ENCODE results near the gene SDR9C7. TPM values are rescaled to one million over a fixed set of nuclear protein-coding genes. Genes with fewer than 3 reads are reported as not detected.
"Not testable (repeated sequence)": the region's sequence is repeated elsewhere in the genome, so short reads cannot be mapped to it uniquely, and the experiment has no call there.

SDR9C7 gene
- total and polyA plus RNA-seq, 4 donors: 0.18 to 0.48 TPM; not detected in 2

DNA sequence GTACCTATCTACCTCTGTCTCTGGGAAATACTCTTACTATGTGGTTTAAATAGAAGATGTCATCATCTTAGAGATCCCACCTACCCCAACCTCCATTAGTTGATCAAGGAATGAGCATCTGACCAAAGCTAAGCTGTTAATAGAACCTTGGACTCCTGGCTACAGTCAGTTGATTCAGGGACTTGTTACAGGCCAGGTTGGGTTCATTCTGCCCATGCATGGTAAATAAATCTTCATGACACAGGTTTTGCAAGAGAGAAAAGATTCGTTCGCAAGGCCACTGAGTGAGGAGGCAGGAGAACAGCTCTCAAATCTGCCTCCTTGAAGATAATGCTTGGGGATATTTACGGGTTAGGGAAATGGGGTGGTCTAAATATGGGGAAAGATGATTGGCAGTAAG lies 19.5 kb downstream of the SDR9C7 start:
- ATAC-seq (ENCODE audit: low FRiP score) (no peak), DNase-seq (no peak)
- no peaks in the 10 kb centered on the region for H3K36me3 ChIP-seq (ENCODE audit: control insufficient read depth in 1 of 2, insufficient read depth in 2 of 2, low read length in 1 of 2)
- intact Hi-C loops (cut with DNase I): no loop called here
- no peak overlapping the region for H3K27ac ChIP-seq (ENCODE audit: low read depth in 1 of 2, low read length in 2 of 2)
- no peak overlapping the region for H3K4me3 ChIP-seq (ENCODE audit: low read length in 2 of 2)
- no peaks in the 10 kb centered on the region for H3K4me1 ChIP-seq (ENCODE audit: control insufficient read depth in 1 of 2, insufficient read depth in 2 of 2, low read length in 2 of 2)
- H3K9me3 ChIP-seq (ENCODE audit: control insufficient read depth, low read length): peaks cover 2% of the 10 kb centered on the region
- no peaks in the 10 kb centered on the region for H3K27me3 ChIP-seq (ENCODE audit: control insufficient read depth in 1 of 2, insufficient read depth in 2 of 2, low read length in 1 of 2)
- WGBS, 2 donors: 72 to 74% methylated on average over 3 of the region's 3 CpGs

GRCh38 chr12:56914256-56914655 lies 20.0 kb downstream of the SDR9C7 start:
- H3K27ac ChIP-seq (ENCODE audit: low read depth in 1 of 2, low read length in 2 of 2): no peak overlapping the region
- no peak overlapping the region for H3K4me3 ChIP-seq (ENCODE audit: low read length in 2 of 2)
- peaks cover 4% of the 10 kb centered on the region for H3K9me3 ChIP-seq (ENCODE audit: control insufficient read depth, low read length)
- intact Hi-C loops (cut with DNase I): no loop called here
- H3K27me3 ChIP-seq (ENCODE audit: control insufficient read depth in 1 of 2, insufficient read depth in 2 of 2, low read length in 1 of 2): no peaks in the 10 kb centered on the region
- H3K4me1 ChIP-seq (ENCODE audit: control insufficient read depth in 1 of 2, insufficient read depth in 2 of 2, low read length in 2 of 2): no peaks in the 10 kb centered on the region
- DNase-seq: no peak
- H3K36me3 ChIP-seq (ENCODE audit: control insufficient read depth in 1 of 2, insufficient read depth in 2 of 2, low read length in 1 of 2): no peaks in the 10 kb centered on the region
- ATAC-seq (ENCODE audit: low FRiP score): no peak

DNA sequence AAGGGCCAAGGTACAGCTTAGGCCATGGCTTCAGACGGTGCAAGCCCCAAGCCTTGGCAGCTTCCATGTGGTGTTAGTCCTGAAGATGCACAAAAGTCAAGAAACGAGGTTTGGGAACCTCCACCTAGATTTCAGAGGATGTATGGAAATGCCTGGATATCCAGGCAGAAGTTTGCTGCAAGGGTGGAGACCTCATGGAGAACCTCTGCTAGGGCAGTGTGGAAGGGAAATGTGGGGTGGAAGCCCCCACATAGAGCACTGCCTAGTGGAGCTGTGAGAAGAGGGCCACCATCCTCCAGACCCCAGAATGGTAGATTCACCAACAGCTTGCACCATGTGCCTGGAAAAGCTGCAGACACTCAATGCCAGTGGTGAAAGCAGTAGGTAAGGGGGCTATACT lies 24.8 kb downstream of the SDR9C7 start:
- H3K4me1 ChIP-seq (ENCODE audit: control insufficient read depth in 1 of 2, insufficient read depth in 2 of 2, low read length in 2 of 2); intact Hi-C loops (cut with DNase I); H3K4me3 ChIP-seq (ENCODE audit: low read length in 2 of 2); H3K27me3 ChIP-seq (ENCODE audit: control insufficient read depth in 1 of 2, insufficient read depth in 2 of 2, low read length in 1 of 2); H3K27ac ChIP-seq (ENCODE audit: low read depth in 1 of 2, low read length in 2 of 2); H3K36me3 ChIP-seq (ENCODE audit: control insufficient read depth in 1 of 2, insufficient read depth in 2 of 2, low read length in 1 of 2); DNase-seq; ATAC-seq (ENCODE audit: low FRiP score); H3K9me3 ChIP-seq (ENCODE audit: control insufficient read depth, low read length): not testable (repeated sequence)
- whole genome bisulfite sequencing, 2 donors: 68 to 72% methylated on average over 2 of the region's 2 CpGs

DNA sequence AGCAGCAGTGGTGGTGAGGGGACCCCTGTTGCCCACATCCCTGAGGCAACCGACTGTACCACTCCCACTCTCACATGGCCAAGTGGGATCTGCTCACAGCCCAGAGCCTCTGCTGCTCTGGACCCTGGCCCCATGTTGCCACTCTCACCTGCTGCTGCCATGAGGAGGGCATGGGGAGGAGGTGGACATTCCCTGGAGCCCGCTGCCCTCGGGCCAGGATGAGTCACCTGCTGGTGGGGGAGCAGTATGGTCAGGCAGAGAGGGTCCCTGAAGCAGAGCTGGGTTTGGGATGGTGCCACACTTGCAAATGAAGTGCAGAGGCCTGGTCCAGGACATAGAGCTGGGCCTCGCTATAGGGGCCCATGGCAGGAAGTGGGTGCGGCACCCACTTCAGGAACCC lies 26.1 kb downstream of the SDR9C7 start:
- Histone ChIP-seq H3K27me3 (ENCODE audit: control insufficient read depth in 1 of 2, insufficient read depth in 2 of 2, low read length in 1 of 2) (no peaks in the 10 kb centered on the region), H3K4me1 (ENCODE audit: control insufficient read depth in 1 of 2, insufficient read depth in 2 of 2, low read length in 2 of 2) (no peaks in the 10 kb centered on the region), H3K4me3 (ENCODE audit: low read length in 2 of 2) (no peak overlapping the region), H3K9me3 (ENCODE audit: control insufficient read depth, low read length) (peaks cover 8% of the 10 kb centered on the region), H3K27ac (ENCODE audit: low read depth in 1 of 2, low read length in 2 of 2) (no peak overlapping the region), H3K36me3 (ENCODE audit: control insufficient read depth in 1 of 2, insufficient read depth in 2 of 2, low read length in 1 of 2) (no peaks in the 10 kb centered on the region)
- WGBS, 2 donors: 84 to 85% methylated on average over 5 of the region's 5 CpGs
- no peak for ATAC-seq (ENCODE audit: low FRiP score)
- DNase-seq: no peak
- intact Hi-C loops (cut with DNase I): no loop called here

DNA sequence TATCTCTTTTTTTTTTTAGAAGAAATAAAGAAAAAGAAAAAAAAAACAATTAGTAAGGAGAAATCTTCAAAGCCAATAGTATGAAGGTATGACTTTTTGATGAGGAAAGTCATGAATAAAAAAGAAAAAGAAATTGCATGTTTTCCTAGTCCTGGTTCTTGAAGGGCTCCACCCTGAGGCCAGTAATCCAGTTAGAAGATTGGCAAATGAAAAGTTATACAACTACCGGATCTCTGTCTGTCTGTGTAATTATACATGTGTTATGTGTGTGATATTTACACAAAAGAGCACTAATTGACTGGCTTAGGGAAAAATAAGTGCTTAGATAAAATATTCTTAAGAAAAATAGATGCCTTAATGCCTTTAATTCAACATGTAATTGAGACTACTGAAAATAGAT lies 28.4 kb downstream of the SDR9C7 start:
- H3K27ac ChIP-seq (ENCODE audit: low read depth in 1 of 2, low read length in 2 of 2): no peak overlapping the region
- H3K4me3 ChIP-seq (ENCODE audit: low read length in 2 of 2): no peak overlapping the region
- no peaks in the 10 kb centered on the region for H3K36me3 ChIP-seq (ENCODE audit: control insufficient read depth in 1 of 2, insufficient read depth in 2 of 2, low read length in 1 of 2)
- 64 to 71% methylated on average over 1 of the region's 1 CpG for WGBS, 2 donors
- H3K27me3 ChIP-seq (ENCODE audit: control insufficient read depth in 1 of 2, insufficient read depth in 2 of 2, low read length in 1 of 2): no peaks in the 10 kb centered on the region
- intact Hi-C loops (cut with DNase I): no loop called here
- peaks cover 11% of the 10 kb centered on the region for H3K9me3 ChIP-seq (ENCODE audit: control insufficient read depth, low read length)
- no peak for DNase-seq
- no peak for ATAC-seq (ENCODE audit: low FRiP score)
- no peaks in the 10 kb centered on the region for H3K4me1 ChIP-seq (ENCODE audit: control insufficient read depth in 1 of 2, insufficient read depth in 2 of 2, low read length in 2 of 2)

DNA sequence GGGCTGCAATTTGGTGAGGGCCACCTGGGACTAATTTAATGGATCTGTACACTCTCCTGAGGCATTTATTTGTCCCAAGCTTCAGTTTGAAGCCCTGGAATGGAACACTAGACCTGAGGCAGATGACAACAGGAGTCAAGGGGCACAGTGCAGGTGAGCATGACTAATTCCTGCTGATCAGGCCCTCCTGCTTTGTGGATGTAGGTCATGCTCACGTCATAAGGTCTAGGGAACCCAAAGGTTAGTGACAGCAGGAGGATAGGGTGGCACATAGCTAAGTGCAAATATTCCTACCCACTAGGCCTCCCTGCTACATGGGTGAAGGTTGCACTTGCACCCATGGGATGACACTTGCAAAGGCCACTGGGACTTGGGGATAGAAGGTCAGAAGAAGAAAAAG lies 30.8 kb downstream of the SDR9C7 start:
- intact Hi-C loops (cut with DNase I): no loop called here
- Histone ChIP-seq H3K9me3 (ENCODE audit: control insufficient read depth, low read length) (peaks cover 16% of the 10 kb centered on the region), H3K4me3 (ENCODE audit: low read length in 2 of 2) (no peak overlapping the region), H3K4me1 (ENCODE audit: control insufficient read depth in 1 of 2, insufficient read depth in 2 of 2, low read length in 2 of 2) (no peaks in the 10 kb centered on the region), H3K27ac (ENCODE audit: low read depth in 1 of 2, low read length in 2 of 2) (no peak overlapping the region), H3K27me3 (ENCODE audit: control insufficient read depth in 1 of 2, insufficient read depth in 2 of 2, low read length in 1 of 2) (no peaks in the 10 kb centered on the region), H3K36me3 (ENCODE audit: control insufficient read depth in 1 of 2, insufficient read depth in 2 of 2, low read length in 1 of 2) (no peaks in the 10 kb centered on the region)
- no peak for ATAC-seq (ENCODE audit: low FRiP score)
- 47 to 48% methylated on average over 1 of the region's 1 CpG for WGBS, 2 donors
- DNase-seq: no peak

GRCh38 chr12:56901313-56901712 lies 32.9 kb downstream of the SDR9C7 start:
- H3K4me3 ChIP-seq (ENCODE audit: low read length in 2 of 2); H3K4me1 ChIP-seq (ENCODE audit: control insufficient read depth in 1 of 2, insufficient read depth in 2 of 2, low read length in 2 of 2); DNase-seq; ATAC-seq (ENCODE audit: low FRiP score); H3K27me3 ChIP-seq (ENCODE audit: control insufficient read depth in 1 of 2, insufficient read depth in 2 of 2, low read length in 1 of 2); H3K36me3 ChIP-seq (ENCODE audit: control insufficient read depth in 1 of 2, insufficient read depth in 2 of 2, low read length in 1 of 2); H3K27ac ChIP-seq (ENCODE audit: low read depth in 1 of 2, low read length in 2 of 2); intact Hi-C loops (cut with DNase I): not testable (repeated sequence)
- H3K9me3 ChIP-seq (ENCODE audit: control insufficient read depth, low read length): peaks cover 16% of the 10 kb centered on the region

DNA sequence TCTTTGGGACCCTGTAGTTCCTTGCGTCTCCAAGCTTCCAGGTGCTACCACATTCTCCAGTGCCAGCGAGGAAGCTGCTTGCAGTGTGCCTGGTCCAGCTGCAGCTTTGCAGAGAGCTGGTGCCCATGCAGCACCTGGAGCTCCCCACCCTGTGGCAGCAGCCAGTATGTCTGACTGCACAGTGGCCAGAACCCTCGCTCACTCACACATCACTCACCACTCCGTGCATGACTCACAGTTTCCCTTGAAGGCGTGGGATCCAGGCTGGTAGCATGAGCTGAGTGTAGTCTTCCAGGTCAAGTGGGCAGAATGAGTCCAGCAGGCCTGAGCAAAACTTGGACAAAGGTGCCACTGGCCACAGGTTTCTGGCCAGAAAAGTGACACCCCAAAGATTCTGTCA lies 33.6 kb downstream of the SDR9C7 start:
- DNase-seq (no peak), ATAC-seq (ENCODE audit: low FRiP score) (no peak)
- H3K27me3 ChIP-seq (ENCODE audit: control insufficient read depth in 1 of 2, insufficient read depth in 2 of 2, low read length in 1 of 2): no peaks in the 10 kb centered on the region
- H3K36me3 ChIP-seq (ENCODE audit: control insufficient read depth in 1 of 2, insufficient read depth in 2 of 2, low read length in 1 of 2): no peaks in the 10 kb centered on the region
- H3K9me3 ChIP-seq (ENCODE audit: control insufficient read depth, low read length): peaks cover 16% of the 10 kb centered on the region
- intact Hi-C loops (cut with DNase I): no loop called here
- H3K27ac ChIP-seq (ENCODE audit: low read depth in 1 of 2, low read length in 2 of 2): no peak overlapping the region
- H3K4me3 ChIP-seq (ENCODE audit: low read length in 2 of 2): no peak overlapping the region
- 84 to 85% methylated on average over 5 of the region's 5 CpGs for WGBS, 2 donors
- no peaks in the 10 kb centered on the region for H3K4me1 ChIP-seq (ENCODE audit: control insufficient read depth in 1 of 2, insufficient read depth in 2 of 2, low read length in 2 of 2)

DNA sequence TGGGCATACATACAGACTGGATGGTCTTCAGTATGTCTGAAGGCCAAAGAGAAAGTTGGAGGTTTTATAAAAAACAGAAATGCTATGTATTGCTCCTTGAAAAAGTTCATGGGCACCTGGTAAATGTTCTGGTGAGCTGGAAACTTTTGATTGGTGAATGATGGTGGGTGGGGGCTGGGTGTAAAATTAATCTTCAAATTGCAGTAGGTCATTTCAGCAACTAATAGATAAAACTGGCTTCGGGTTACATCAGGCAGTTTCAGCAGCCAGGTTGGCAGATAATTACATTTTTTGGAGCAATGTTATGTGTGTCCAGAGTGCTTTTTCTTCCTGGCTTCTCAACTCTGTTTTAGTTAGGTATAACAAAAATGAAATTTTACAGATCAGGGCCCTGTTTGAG lies 35.3 kb downstream of the SDR9C7 start:
- no peak for DNase-seq
- no peak overlapping the region for H3K4me3 ChIP-seq (ENCODE audit: low read length in 2 of 2)
- no peak overlapping the region for H3K27ac ChIP-seq (ENCODE audit: low read depth in 1 of 2, low read length in 2 of 2)
- ATAC-seq (ENCODE audit: low FRiP score): no peak
- no peaks in the 10 kb centered on the region for H3K36me3 ChIP-seq (ENCODE audit: control insufficient read depth in 1 of 2, insufficient read depth in 2 of 2, low read length in 1 of 2)
- WGBS, 2 donors: 38 to 63% methylated on average over 1 of the region's 1 CpG
- H3K4me1 ChIP-seq (ENCODE audit: control insufficient read depth in 1 of 2, insufficient read depth in 2 of 2, low read length in 2 of 2): no peaks in the 10 kb centered on the region
- peaks cover 16% of the 10 kb centered on the region for H3K9me3 ChIP-seq (ENCODE audit: control insufficient read depth, low read length)
- intact Hi-C loops (cut with DNase I): no loop called here
- no peaks in the 10 kb centered on the region for H3K27me3 ChIP-seq (ENCODE audit: control insufficient read depth in 1 of 2, insufficient read depth in 2 of 2, low read length in 1 of 2)

Data from aorta (tissue), 5 donors.